GM23338 (cell line): Measurements from ENCODE around the gene GCNT2. TPM values are rescaled to one million over a fixed set of nuclear protein-coding genes. Genes with fewer than 3 reads are reported as not detected.
A peak's percentile ranks its signal among the peaks of the same experiment; 100 is the strongest.

Experiments used
- ATAC-seq: fragments of 200-7000 bp; cut with Tn5 transposase; 3 replicates; pipeline ENCODE4 v1.9.1; 2020
- DNase-seq: peaks from one replicate; pipeline ENCODE4 v3.0.0-alpha.2; 2015; ENCODE audit warnings: low spot score
- H2AFZ ChIP-seq: fragments of 200-600 bp; sonication (generic); 2 replicates; pipeline ENCODE4 v1.8.0; 2016; ENCODE audit warnings: antibody characterized with exemption, mild to moderate bottlenecking, moderate library complexity
- H3F3A ChIP-seq: fragments of 200-600 bp; sonication (generic); replicated peaks from 2 replicates; pipeline ENCODE4 v1.8.0; 2017; ENCODE audit warnings: antibody characterized with exemption, mixed run types, low read depth
- H3K27ac ChIP-seq: fragments of 200-600 bp; sonication (generic); 2 replicates; pipeline ENCODE4 v1.6.1; 2016; ENCODE audit warnings: low read depth
- H3K27me3 ChIP-seq: fragments of 200-600 bp; sonication (generic); 2 replicates; pipeline ENCODE4 v1.8.0; 2016; ENCODE audit warnings: mild to moderate bottlenecking, mixed run types, moderate library complexity; ENCODE audit not compliant: insufficient read depth
- H3K36me3 ChIP-seq: fragments of 200-600 bp; sonication (generic); 2 replicates; pipeline ENCODE4 v1.8.0; 2016; ENCODE audit warnings: mild to moderate bottlenecking; ENCODE audit not compliant: insufficient read depth
- H3K4me1 ChIP-seq: fragments of 200-600 bp; sonication (generic); 2 replicates; pipeline ENCODE4 v1.8.0; 2016; ENCODE audit warnings: mild to moderate bottlenecking, moderate library complexity; ENCODE audit not compliant: insufficient read depth
- H3K4me2 ChIP-seq: fragments of 200-600 bp; sonication (generic); 2 replicates; pipeline ENCODE4 v1.7.1; 2017; ENCODE audit warnings: mixed run types
- H3K4me3 ChIP-seq: fragments of 200-600 bp; sonication (generic); 2 replicates; pipeline ENCODE4 v1.6.1; 2016; ENCODE audit warnings: mixed run types
- H3K79me2 ChIP-seq: fragments of 200-600 bp; sonication (generic); replicated peaks from 2 replicates; pipeline ENCODE4 v1.8.0; 2017; ENCODE audit warnings: mild to moderate bottlenecking; ENCODE audit not compliant: insufficient read depth
- H3K9me2 ChIP-seq: fragments of 200-600 bp; sonication (generic); 2 replicates; pipeline ENCODE4 v1.8.0; 2017; ENCODE audit not compliant: insufficient read depth
- H4K20me1 ChIP-seq: fragments of 200-600 bp; sonication (generic); replicated peaks from 2 replicates; pipeline ENCODE4 v1.8.0; 2017; ENCODE audit warnings: mild to moderate bottlenecking; ENCODE audit not compliant: insufficient read depth
- H3K27ac Mint-ChIP-seq: 2 replicates; pipeline ENCODE4 v1.8.0; 2020; ENCODE audit warnings: inconsistent platforms, mild to moderate bottlenecking, moderate library complexity, mixed read lengths
- H3K27me3 Mint-ChIP-seq: 3 replicates; pipeline ENCODE4 v1.8.0; 2022; ENCODE audit warnings: low read depth, mild to moderate bottlenecking, moderate library complexity, mixed read lengths, inconsistent platforms; ENCODE audit not compliant: insufficient read depth, poor library complexity
- H3K36me3 Mint-ChIP-seq: 3 replicates; pipeline ENCODE4 v1.8.0; 2021; ENCODE audit warnings: low read depth, mild to moderate bottlenecking, inconsistent platforms, moderate library complexity, mixed read lengths
- H3K4me1 Mint-ChIP-seq: 3 replicates; pipeline ENCODE4 v1.8.0; 2020; ENCODE audit warnings: mild to moderate bottlenecking, inconsistent platforms, mixed read lengths
- H3K4me3 Mint-ChIP-seq: 3 replicates; pipeline ENCODE4 v1.8.0; 2021; ENCODE audit warnings: moderate library complexity, mild to moderate bottlenecking, inconsistent platforms, mixed read lengths
- H3K9me3 Mint-ChIP-seq: 3 replicates; pipeline ENCODE4 v1.8.0; 2020; ENCODE audit warnings: moderate library complexity, mild to moderate bottlenecking, inconsistent platforms, mixed read lengths
- CREB1 ChIP-seq: fragments of 250-450 bp; sonication (Bioruptor Pico); IDR thresholded peaks from 2 replicates; pipeline ENCODE4 v1.5.0; 2020; ENCODE audit warnings: low read depth, mild to moderate bottlenecking, moderate library complexity
- EZH2 ChIP-seq: fragments of 200-600 bp; sonication (generic); IDR thresholded peaks from one replicate; pipeline ENCODE4 v1.8.0; 2017; ENCODE audit warnings: antibody characterized with exemption, mild to moderate bottlenecking, low read depth; ENCODE audit not compliant: unreplicated experiment
- JUNB ChIP-seq: IDR thresholded peaks from one replicate; pipeline ENCODE4 v1.6.1; 2016; ENCODE audit warnings: antibody characterized with exemption; ENCODE audit not compliant: unreplicated experiment
- NANOG ChIP-seq: IDR thresholded peaks from 2 replicates; pipeline ENCODE4 v1.6.1; 2016; ENCODE audit warnings: antibody characterized with exemption, borderline replicate concordance
- POLR2AphosphoS5 ChIP-seq: IDR thresholded peaks from 2 replicates; pipeline ENCODE4 v1.6.1; 2016; ENCODE audit warnings: antibody characterized with exemption, low read depth
- REST ChIP-seq: IDR thresholded peaks from one replicate; pipeline ENCODE4 v1.6.1; 2018; ENCODE audit warnings: antibody characterized with exemption; ENCODE audit not compliant: unreplicated experiment
- ZNF114 ChIP-seq: fragments of 250-450 bp; sonication (Bioruptor Pico); IDR thresholded peaks from 2 replicates; pipeline ENCODE4 v1.5.0; 2020; ENCODE audit warnings: mild to moderate bottlenecking, moderate library complexity
- ZNF331 ChIP-seq: fragments of 250-450 bp; sonication (Bioruptor Pico); IDR thresholded peaks from 2 replicates; pipeline ENCODE4 v1.5.0; 2020; ENCODE audit warnings: low read depth, mild to moderate bottlenecking, moderate library complexity
- polyA plus RNA-seq: library from polyadenylated mRNA; unstranded; fragments of >200 nt; fragmentation: Nextera tagmentation; extraction: Ambion mirVana; gene quantifications from 2 replicates; pipeline ENCODE4 v1.2.1, GENCODE V29; 2016
- total RNA-seq: library from RNA; depleted of rRNA; stranded (reverse); fragments of >200 nt; shearing (Covaris generic); gene quantifications from 2 replicates; pipeline ENCODE4 v1.2.3, GENCODE V29; 2014

GCNT2 gene
- total and polyA plus RNA-seq, 2 experiments from 2014 or later: 28.3 to 137 TPM

GRCh38 chr6:10556589-10556988 lies 35.4 kb downstream of the GCNT2 start (continued):
- no peak for TF ChIP-seq REST
- no peak for TF ChIP-seq JUNB

- Histone ChIP-seq H2AFZ (no peak overlapping the region), H3K27me3 (no peaks in the 10 kb centered on the region)
These were observed 35.8 kb downstream of the GCNT2 start for GRCh38 chr6:10556992-10557391.

DNA sequence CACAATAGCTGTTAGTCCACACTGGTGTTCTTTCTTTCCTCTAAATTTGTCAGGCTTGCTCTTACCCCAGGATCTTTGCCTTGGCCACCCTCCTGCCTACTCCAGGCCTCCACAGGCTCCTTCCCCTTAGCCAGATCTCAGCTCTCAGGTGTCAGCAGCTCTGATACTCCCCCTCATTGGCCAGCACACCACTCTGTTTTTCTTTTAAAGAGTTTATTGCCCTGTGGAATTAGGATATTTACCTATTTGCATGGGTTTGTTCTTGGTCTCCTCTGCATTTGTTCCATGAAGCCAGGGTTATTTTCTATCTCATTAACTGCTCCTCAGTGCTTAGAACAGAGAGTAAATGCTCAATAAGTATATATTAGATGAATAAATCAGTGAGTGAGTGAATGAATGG lies 36.8 kb downstream of the GCNT2 start:
- no peak for DNase-seq
- H3K4me1 Mint-ChIP-seq: peaks cover 41% of the 10 kb centered on the region
- peaks cover 44% of the 10 kb centered on the region for H3K4me1 ChIP-seq
- TF ChIP-seq POLR2AphosphoS5: peak; percentile 36; the same call in 1 of the 2 replicates
- TF ChIP-seq JUNB: no peak
- no peaks in the 10 kb centered on the region; the same call in 1 of the 2 replicates for H3F3A ChIP-seq
- peak overlapping the region; percentile 85 for H3K27ac ChIP-seq
- H3K79me2 ChIP-seq: peaks cover 71% of the 10 kb centered on the region
- H3K36me3 ChIP-seq: 0 out of 2 replicates have a peak, but pooled peaks cover 4% of the 10 kb centered on the region
- peak overlapping the region; percentile 92 for H3K4me3 Mint-ChIP-seq
- peaks cover 12% of the 10 kb centered on the region for H3K27me3 Mint-ChIP-seq
- no peaks in the 10 kb centered on the region for H3K27me3 ChIP-seq
- peaks cover 59% of the 10 kb centered on the region for H3K36me3 Mint-ChIP-seq
- ATAC-seq: peak; percentile 28
- no peaks in the 10 kb centered on the region for H3K9me2 ChIP-seq
- peak overlapping the region; percentile 81 for H3K4me3 ChIP-seq
- no peak overlapping the region for H2AFZ ChIP-seq
- H3K4me2 ChIP-seq: peak overlapping the region; percentile 90
- H3K9me3 Mint-ChIP-seq: no peaks in the 10 kb centered on the region; the same call in 2 of the 3 replicates
- H3K27ac Mint-ChIP-seq: peak overlapping the region; percentile 37
- H4K20me1 ChIP-seq: peaks cover 9% of the 10 kb centered on the region

More at GRCh38 chr6:10556992-10557391, 35.8 kb downstream of the GCNT2 start:
- Histone ChIP-seq H3K79me2 (peaks cover 62% of the 10 kb centered on the region), H4K20me1 (no peaks in the 10 kb centered on the region; the same call in 1 of the 2 replicates), H3K9me2 (no peaks in the 10 kb centered on the region), H3K4me2 (peak overlapping the region; percentile 90), H3K36me3 (no peaks in the 10 kb centered on the region), H3K4me3 (peak overlapping the region; percentile 81), H3K27ac (peak overlapping the region; percentile 85; the same call in 1 of the 2 replicates), H3F3A (no peaks in the 10 kb centered on the region; the same call in 1 of the 2 replicates), H3K4me1 (peaks cover 44% of the 10 kb centered on the region)
- Mint-ChIP-seq H3K27ac (peak overlapping the region; percentile 94), H3K4me1 (peaks cover 45% of the 10 kb centered on the region), H3K36me3 (peaks cover 49% of the 10 kb centered on the region), H3K27me3 (peaks cover 15% of the 10 kb centered on the region), H3K9me3 (no peaks in the 10 kb centered on the region; the same call in 2 of the 3 replicates), H3K4me3 (peak overlapping the region; percentile 92)
- TF ChIP-seq ZNF114 (CRISPR knock-in tag): no peak
- DNase-seq: no peak
- no peak for ATAC-seq

DNA sequence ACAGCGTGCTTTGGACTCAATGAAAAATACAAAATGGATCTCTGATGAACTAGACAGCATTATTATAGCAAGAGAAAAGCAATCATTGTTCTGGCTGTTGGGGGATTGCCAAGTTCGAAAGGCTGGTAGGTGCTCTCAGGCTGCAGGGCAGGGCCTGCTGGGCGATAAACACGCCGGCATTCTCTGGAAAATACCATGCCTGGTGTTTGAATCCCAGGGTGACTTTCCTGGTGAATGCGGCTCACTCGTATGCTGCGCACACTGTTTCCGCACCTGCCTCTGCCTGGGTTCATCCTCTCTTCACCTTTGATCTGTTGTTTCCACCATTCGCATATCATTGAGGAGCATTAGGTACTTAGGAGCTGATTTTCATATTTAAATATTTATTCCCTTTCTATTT lies 37.4 kb downstream of the GCNT2 start:
- no peaks in the 10 kb centered on the region; the same call in 1 of the 2 replicates for H3F3A ChIP-seq
- H3K79me2 ChIP-seq: peaks cover 78% of the 10 kb centered on the region
- peaks cover 12% of the 10 kb centered on the region for H3K27me3 Mint-ChIP-seq
- peak overlapping the region; percentile 88 for H3K27ac Mint-ChIP-seq
- peak overlapping the region; percentile 90 for H3K4me2 ChIP-seq
- H2AFZ ChIP-seq: no peak overlapping the region
- H3K4me1 ChIP-seq: peaks cover 44% of the 10 kb centered on the region
- peaks cover 63% of the 10 kb centered on the region for H3K36me3 Mint-ChIP-seq
- no peaks in the 10 kb centered on the region for H3K27me3 ChIP-seq
- no peak for TF ChIP-seq JUNB
- no peak for TF ChIP-seq REST
- TF ChIP-seq ZNF331 (CRISPR knock-in tag): no peak
- no peak for TF ChIP-seq ZNF114 (CRISPR knock-in tag)
- TF ChIP-seq EZH2: no peak
- TF ChIP-seq POLR2AphosphoS5: peak; percentile 62; the same call in 1 of the 2 replicates
- no peak for TF ChIP-seq CREB1 (CRISPR knock-in tag)
- TF ChIP-seq NANOG: peak; percentile 93
- ATAC-seq (peak; percentile 62), DNase-seq (peak; percentile 87)
- peak overlapping the region; percentile 92 for H3K4me3 Mint-ChIP-seq
- no peaks in the 10 kb centered on the region; the same call in 2 of the 3 replicates for H3K9me3 Mint-ChIP-seq
- peak overlapping the region; percentile 85 for H3K27ac ChIP-seq
- no peaks in the 10 kb centered on the region for H3K9me2 ChIP-seq
- H4K20me1 ChIP-seq: peaks cover 14% of the 10 kb centered on the region
- peaks cover 9% of the 10 kb centered on the region; the same call in 1 of the 2 replicates for H3K36me3 ChIP-seq
- H3K4me1 Mint-ChIP-seq: peaks cover 37% of the 10 kb centered on the region
- peak overlapping the region; percentile 81 for H3K4me3 ChIP-seq
